LNCAP (cell line): ENCODE measurements around the gene IFT25.

Source experiments
- TF ChIP-seq, protein P1 (sequence below): fragments of 450-650 bp; IDR thresholded peaks from 2 replicates; pipeline ENCODE4 v1.5.1; 2017; ENCODE audit warnings: mild to moderate bottlenecking

Gene IFT25

GRCh38 chr1:53945433-53946251 lies at the start of gene IFT25:
TSS of gene IFT25 (minus strand) at chr1:53945699. CDS start at chr1:53940082, 5,617 bp downstream.
- TF ChIP-seq, protein P1, sequence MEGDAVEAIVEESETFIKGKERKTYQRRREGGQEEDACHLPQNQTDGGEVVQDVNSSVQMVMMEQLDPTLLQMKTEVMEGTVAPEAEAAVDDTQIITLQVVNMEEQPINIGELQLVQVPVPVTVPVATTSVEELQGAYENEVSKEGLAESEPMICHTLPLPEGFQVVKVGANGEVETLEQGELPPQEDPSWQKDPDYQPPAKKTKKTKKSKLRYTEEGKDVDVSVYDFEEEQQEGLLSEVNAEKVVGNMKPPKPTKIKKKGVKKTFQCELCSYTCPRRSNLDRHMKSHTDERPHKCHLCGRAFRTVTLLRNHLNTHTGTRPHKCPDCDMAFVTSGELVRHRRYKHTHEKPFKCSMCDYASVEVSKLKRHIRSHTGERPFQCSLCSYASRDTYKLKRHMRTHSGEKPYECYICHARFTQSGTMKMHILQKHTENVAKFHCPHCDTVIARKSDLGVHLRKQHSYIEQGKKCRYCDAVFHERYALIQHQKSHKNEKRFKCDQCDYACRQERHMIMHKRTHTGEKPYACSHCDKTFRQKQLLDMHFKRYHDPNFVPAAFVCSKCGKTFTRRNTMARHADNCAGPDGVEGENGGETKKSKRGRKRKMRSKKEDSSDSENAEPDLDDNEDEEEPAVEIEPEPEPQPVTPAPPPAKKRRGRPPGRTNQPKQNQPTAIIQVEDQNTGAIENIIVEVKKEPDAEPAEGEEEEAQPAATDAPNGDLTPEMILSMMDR = no peak

- TF ChIP-seq, protein P1 = no peak
Observed at GRCh38 chr1:53992085-53992874, 46.8 kb upstream of the IFT25 start.

DNA sequence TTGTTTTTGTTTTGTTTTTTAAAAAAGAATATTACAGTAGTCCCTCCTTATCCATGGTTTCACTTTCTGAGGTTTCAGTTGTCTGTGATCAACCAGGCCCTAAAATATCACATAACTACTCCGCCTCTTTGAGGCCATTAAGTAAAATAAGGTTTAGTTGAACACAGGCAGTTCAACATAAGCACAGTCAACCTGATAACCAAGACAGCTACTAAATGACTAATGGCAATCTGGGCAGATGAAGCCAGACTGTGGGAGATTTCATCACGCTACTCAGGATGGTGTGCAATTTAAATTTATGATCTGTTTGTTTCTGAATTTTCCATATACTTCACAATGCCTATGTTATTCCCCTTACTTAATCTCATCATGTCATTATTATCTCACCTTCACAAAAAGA lies 42.4 kb upstream of the IFT25 start:
- TF ChIP-seq, protein P1 = no peak

DNA sequence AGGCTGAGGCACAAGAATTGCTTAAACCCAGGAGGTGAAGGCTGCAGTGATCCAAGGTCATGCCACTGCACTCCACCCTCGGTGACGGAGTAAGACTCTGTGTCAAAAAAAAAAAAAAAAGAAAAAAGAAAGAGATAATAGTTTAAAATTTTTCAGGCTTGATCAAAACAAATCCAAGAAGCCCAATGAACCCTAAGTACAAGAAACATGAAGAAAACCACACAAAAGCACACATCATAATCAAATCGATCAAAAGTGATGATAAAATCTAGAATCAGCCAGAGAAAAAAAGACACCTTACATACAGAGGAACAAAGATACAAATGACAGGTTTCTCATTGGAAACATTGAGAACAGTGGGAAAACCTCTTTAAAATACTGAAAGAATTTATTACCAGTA lies 41.0 kb upstream of the IFT25 start:
- TF ChIP-seq, protein P1 = no peak

DNA sequence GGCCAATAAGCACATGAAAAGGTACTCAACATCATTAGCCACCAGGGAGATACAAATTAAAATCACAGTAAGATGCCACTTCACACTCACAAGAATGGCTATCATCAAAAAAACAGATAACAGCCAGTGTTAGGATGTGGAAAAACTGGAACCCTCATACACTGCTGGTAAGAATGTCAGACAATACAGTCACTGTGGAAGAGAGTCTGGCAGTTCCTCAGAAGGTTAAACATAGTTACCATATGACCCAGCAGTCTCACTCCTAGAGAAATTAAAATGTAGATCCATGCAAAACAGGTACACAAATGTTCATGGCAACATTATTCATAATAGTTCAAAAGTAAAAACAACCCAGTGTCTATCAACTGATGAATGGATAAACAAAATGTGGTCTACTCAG lies 39.2 kb upstream of the IFT25 start:
- TF ChIP-seq, protein P1 = no peak

- TF ChIP-seq, protein P1 = no peak
Observed at GRCh38 chr1:53982763-53983104, 37.2 kb upstream of the IFT25 start.

DNA sequence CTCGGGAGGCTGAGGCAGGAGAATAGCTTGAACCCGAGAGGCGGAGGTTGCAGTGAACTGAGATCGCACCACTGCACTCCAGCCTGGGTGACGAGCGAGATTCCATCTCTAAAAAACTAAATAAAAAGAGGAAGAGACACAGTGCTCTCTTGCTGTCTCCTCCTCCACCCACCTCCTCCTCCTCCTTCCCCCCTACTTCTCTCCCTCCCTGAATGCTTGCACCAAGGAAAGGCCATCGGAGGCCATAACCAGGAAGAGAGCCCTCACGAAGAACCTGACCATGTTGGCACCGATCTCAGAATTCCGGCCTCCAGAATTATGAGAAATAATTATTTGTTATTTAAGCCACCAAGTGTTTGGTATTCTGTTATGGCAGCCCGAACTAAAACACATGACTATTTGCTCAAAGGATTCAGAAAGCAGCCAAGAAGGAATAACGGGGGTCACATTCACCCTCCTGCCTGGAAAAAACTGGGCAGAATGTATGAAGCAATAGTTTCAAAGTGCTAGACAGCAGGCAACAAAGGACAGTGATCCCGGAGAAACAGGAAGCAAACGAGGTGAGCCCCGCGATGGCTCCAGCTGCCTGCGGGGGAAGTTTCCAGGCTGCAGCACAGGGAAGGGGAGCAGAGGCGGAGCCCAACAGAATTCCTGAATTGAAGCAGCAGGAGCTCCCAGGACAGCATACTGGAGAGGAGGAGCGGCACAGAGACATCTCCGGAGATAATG lies 36.7 kb upstream of the IFT25 start:
- TF ChIP-seq, protein P1 = no peak
